GM13977 (cell line): ENCODE measurements around the gene DNAJC1.
"Not testable (repeated sequence)": the region's sequence is repeated elsewhere in the genome, so short reads cannot be mapped to it uniquely, and the experiment has no call there.

Experiments used
- DNase-seq: peaks from one replicate; pipeline ENCODE4 v3.0.0; 2012; ENCODE audit warnings: low spot score
- CTCF ChIP-seq: IDR thresholded peaks from 2 replicates; pipeline ENCODE4 v1.5.1; 2012; ENCODE audit warnings: mild to moderate bottlenecking, control low read depth; ENCODE audit not compliant: insufficient read depth; ENCODE audit errors: extremely low read depth, missing control alignments
- in situ Hi-C: fragments of 300-500 bp; cut with MboI; formaldehyde crosslinking; loops from one replicate; pipeline ENCODE4 v1.12.0; 2022; ENCODE audit warnings: low sequenced_read_pairs, low pct_unique_long_range_greater_than_20kb, mixed read lengths, inconsistent platforms; ENCODE audit not compliant: unreplicated experiment

DNAJC1 gene

GRCh38 chr10:22034333-22034732 is 30.8 kb upstream of the DNAJC1 start:
- in situ Hi-C loops = no loop called here
- no peak for TF ChIP-seq CTCF
- no peak for DNase-seq

GRCh38 chr10:22032268-22032667 is 28.7 kb upstream of the DNAJC1 start:
- DNase-seq, in situ Hi-C loops: not testable (repeated sequence)

GRCh38 chr10:22030421-22030820 is 26.9 kb upstream of the DNAJC1 start:
- no peak for TF ChIP-seq CTCF
- no peak for DNase-seq
- in situ Hi-C loops = no loop called here

GRCh38 chr10:22029445-22030236 is 26.1 kb upstream of the DNAJC1 start:
- in situ Hi-C loops = no loop called here
- no peak for TF ChIP-seq CTCF
- no peak for DNase-seq

GRCh38 chr10:22027364-22028238 is 24.1 kb upstream of the DNAJC1 start:
- TF ChIP-seq CTCF = no peak
- in situ Hi-C loops = no loop called here
- DNase-seq = no peak

GRCh38 chr10:22026287-22026686 is 22.8 kb upstream of the DNAJC1 start:
- in situ Hi-C loops = no loop called here
- no peak for TF ChIP-seq CTCF
- DNase-seq = no peak

GRCh38 chr10:22023508-22023907 is 20.0 kb upstream of the DNAJC1 start:
- in situ Hi-C loops = loop anchor here (25.0 kb wide), 2 partner anchors 189 to 539 kb away; partner anchors contain the start of gene EBLN1
- no peak for DNase-seq
- TF ChIP-seq CTCF = no peak
